Keratinocyte (primary cell): ENCODE results near the gene AGTPBP1.

Experiments used
- CTCF ChIP-seq, 3 experiments: IDR thresholded peaks in 1 of 3; conservative IDR thresholded peaks in 1 of 3; optimal IDR thresholded peaks in 1 of 3; 2 replicates in 2 of 3; 3 replicates in 1 of 3; pipeline versions ENCODE3 to v1.5.1; 2011; ENCODE audit warnings: low read length in 3 of 3, mild to moderate bottlenecking in 3 of 3, moderate library complexity in 2 of 3, control low read depth in 1 of 3, inconsistent platforms in 1 of 3; ENCODE audit not compliant: insufficient read depth in 2 of 3; ENCODE audit errors: extremely low read depth in 1 of 3
- EZH2 ChIP-seq: IDR thresholded peaks from one replicate; pipeline ENCODE4 v1.6.1; 2012; ENCODE audit warnings: inconsistent platforms, mild to moderate bottlenecking, low read length, moderate library complexity

- TF ChIP-seq CTCF (optimal IDR thresholded peaks at IDR 0.05 in 1 of 3, IDR thresholded peaks at IDR 0.05 in 1 of 3, conservative IDR thresholded peaks at IDR 0.05 in 1 of 3; ENCODE audit: extremely low read depth in 1 of 3, insufficient read depth in 2 of 3, low read length in 3 of 3) (no peak), EZH2 (no peak)
Measured at GRCh38 chr9:85536514-85536913, 205.2 kb downstream of the AGTPBP1 start.
